OCI-LY7 (cell line): ENCODE measurements around the gene C5orf24.
"Not testable (repeated sequence)": the region's sequence is repeated elsewhere in the genome, so short reads cannot be mapped to it uniquely, and the experiment has no call there.

Experiments used
- CTCF ChIP-seq: fragments of 200-600 bp; sonication (generic); conservative IDR thresholded peaks from 2 replicates; pipeline ENCODE4 v1.5.1; 2014; ENCODE audit warnings: mild to moderate bottlenecking, antibody characterized with exemption, low read length, moderate library complexity, mixed read lengths
- EZH2phosphoT487 ChIP-seq: fragments of 200-600 bp; sonication (generic); IDR thresholded peaks from 2 replicates; pipeline ENCODE4 v1.6.1; 2018; ENCODE audit warnings: low read depth, borderline replicate concordance, mild to moderate bottlenecking, mixed run types, antibody characterized with exemption, low read length, moderate library complexity, mixed read lengths

- TF ChIP-seq CTCF, EZH2phosphoT487: not testable (repeated sequence)
Observed at GRCh38 chr5:134849434-134849933, 3.7 kb downstream of the C5orf24 start.
